ENCODE results near the gene MERTK. TPM values are rescaled to one million over a fixed set of nuclear protein-coding genes. Genes with fewer than 3 reads are reported as not detected.
A peak's percentile ranks its signal among the peaks of the same experiment; 100 is the strongest.

MERTK gene
- total and polyA plus RNA-seq, 10 of the 15 experiments (the other 5 are each of a cell fraction or from before 2014, with no cell fraction given): 0.13 to 30.6 (median 0.50) TPM

GRCh38 chr2:112054847-112055729 lies 156.7 kb downstream of the MERTK start, which contains the start of gene TMEM87B (continued):
- TF ChIP-seq ZBTB40 (IDR thresholded peaks at IDR 0.05; ENCODE audit: borderline replicate concordance): no peak
- no peak for TF ChIP-seq MYB (IDR thresholded peaks at IDR 0.05; ENCODE audit: borderline replicate concordance, low read depth, low read length)
- no peak for TF ChIP-seq GABPA (IDR thresholded peaks at IDR 0.05; ENCODE audit: low read depth)
- no peak for TF ChIP-seq TCF7 (IDR thresholded peaks at IDR 0.05; ENCODE audit: borderline replicate concordance)
- TF ChIP-seq GATAD2B (conservative IDR thresholded peaks at IDR 0.05; ENCODE audit: low read depth): peak; percentile 82; the same call in 1 of the 2 replicates
- peak; percentile 61; the same call in 1 of the 2 replicates for TF ChIP-seq EED (IDR thresholded peaks at IDR 0.05; ENCODE audit: low read depth)
- no peak for TF ChIP-seq PML (IDR thresholded peaks at IDR 0.05; ENCODE audit: low read length)
- TF ChIP-seq CREM (IDR thresholded peaks at IDR 0.05; ENCODE audit: low read depth): peak; percentile 34; the same call in 1 of the 2 replicates
- no peak for TF ChIP-seq ZBTB11 (CRISPR knock-in tag; IDR thresholded peaks at IDR 0.05)
- no peak for TF ChIP-seq ATF2 (IDR thresholded peaks at IDR 0.05; ENCODE audit: low read length)
- 0 out of 4 replicates have a peak, but pooled peaks of 1 of the 2 experiments have one; percentile 9 for TF ChIP-seq SRF (IDR thresholded peaks at IDR 0.05; ENCODE audit: low read depth in 2 of 2, low read length in 2 of 2)
- TF ChIP-seq MEF2A (IDR thresholded peaks at IDR 0.05; ENCODE audit: insufficient read depth, low read depth, low read length): no peak
- TF ChIP-seq MTA2 (IDR thresholded peaks at IDR 0.05; ENCODE audit: low read depth): no peak
- TF ChIP-seq ETV6 (conservative IDR thresholded peaks at IDR 0.05 in 1 of 2, IDR thresholded peaks at IDR 0.05 in 1 of 2; ENCODE audit: borderline replicate concordance in 1 of 2, low read depth in 1 of 2): no peak
- no peak for TF ChIP-seq REST (IDR thresholded peaks at IDR 0.05; ENCODE audit: low read depth, low read length)

Measured in GM12878 (cell line).